ENCODE measurements around the gene FALEC.
"Not testable (repeated sequence)": the region's sequence is repeated elsewhere in the genome, so short reads cannot be mapped to it uniquely, and the experiment has no call there.

The FALEC gene

DNA sequence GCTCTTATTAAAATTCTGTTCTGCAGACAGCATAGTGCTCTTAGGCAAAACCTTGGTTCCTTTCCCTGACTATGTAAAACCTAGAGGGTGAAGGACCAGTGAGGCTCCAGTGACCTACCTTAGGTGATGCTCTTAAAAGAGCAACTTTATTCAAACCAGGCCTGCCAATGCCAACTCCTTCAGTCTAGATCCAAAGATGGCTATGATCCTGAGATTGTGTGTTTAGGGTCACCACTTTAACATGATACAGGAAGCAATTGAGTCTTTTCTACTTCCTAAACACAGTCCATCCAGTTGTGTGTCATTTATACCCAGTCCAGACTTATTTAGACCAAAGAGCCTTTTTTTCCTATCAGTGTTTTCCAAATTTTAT is 53.0 kb downstream of the FALEC start:
- TF ChIP-seq CTCF (IDR thresholded peaks at IDR 0.05; ENCODE audit: extremely low read depth, insufficient read depth, missing control alignments) = no peak
- in situ Hi-C loops (cut with MboI; ENCODE audit: low pct_unique_long_range_greater_than_20kb, low sequenced_read_pairs, unreplicated experiment) = loop anchor here (10.0 kb wide), 1 partner anchor 46 kb away; no protein-coding TSS in a partner anchor
- no peak for DNase-seq (ENCODE audit: low spot score)

DNA sequence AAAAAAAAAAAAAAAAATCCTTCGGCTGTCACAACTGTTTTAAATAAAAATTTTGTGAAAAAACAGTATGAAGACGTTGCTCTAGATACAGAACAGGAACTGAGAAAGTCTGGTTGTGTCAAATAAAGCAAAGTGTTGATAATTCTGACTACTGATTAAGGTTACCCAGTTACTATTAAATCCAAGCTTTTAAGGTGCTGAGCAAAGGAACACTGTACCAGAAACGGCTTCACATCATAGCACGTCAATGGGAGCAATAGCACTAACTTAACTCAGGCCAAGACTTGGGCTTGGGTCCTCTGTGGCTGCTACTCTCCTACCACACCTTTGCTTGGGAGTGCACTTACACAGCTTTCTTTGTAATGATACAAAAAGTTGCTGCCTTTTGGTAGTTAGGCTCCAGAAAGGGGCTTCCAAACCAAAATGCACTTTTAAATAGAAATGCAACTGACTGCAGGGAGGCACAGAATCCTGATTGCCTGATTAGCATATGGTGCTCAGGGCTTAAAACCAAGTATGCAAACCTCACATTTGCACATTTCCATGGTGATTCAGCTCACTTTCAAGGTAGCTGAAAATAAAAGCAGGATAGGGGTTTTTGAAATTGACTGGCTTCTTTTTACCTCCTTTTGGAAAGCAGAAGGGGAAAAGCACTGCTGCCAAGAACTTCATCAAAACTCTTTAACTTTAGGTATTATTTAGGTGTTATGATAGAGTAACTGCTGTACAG is 57.5 kb downstream of the FALEC start:
- DNase-seq (ENCODE audit: low spot score) = no peak
- no peak for TF ChIP-seq CTCF (IDR thresholded peaks at IDR 0.05; ENCODE audit: extremely low read depth, insufficient read depth, missing control alignments)
- in situ Hi-C loops (cut with MboI; ENCODE audit: low pct_unique_long_range_greater_than_20kb, low sequenced_read_pairs, unreplicated experiment) = no loop called here

GRCh38 chr1:150573648-150574071 is 58.1 kb downstream of the FALEC start:
- in situ Hi-C loops (cut with MboI; ENCODE audit: low pct_unique_long_range_greater_than_20kb, low sequenced_read_pairs, unreplicated experiment) = not testable (repeated sequence)

GRCh38 chr1:150574260-150575071 is 58.9 kb downstream of the FALEC start:
- DNase-seq (ENCODE audit: low spot score) = no peak
- no peak for TF ChIP-seq CTCF (IDR thresholded peaks at IDR 0.05; ENCODE audit: extremely low read depth, insufficient read depth, missing control alignments)
- in situ Hi-C loops (cut with MboI; ENCODE audit: low pct_unique_long_range_greater_than_20kb, low sequenced_read_pairs, unreplicated experiment) = no loop called here

More at GRCh38 chr1:150573648-150574071, 58.1 kb downstream of the FALEC start:
- not testable (repeated sequence) for DNase-seq (ENCODE audit: low spot score)

DNA sequence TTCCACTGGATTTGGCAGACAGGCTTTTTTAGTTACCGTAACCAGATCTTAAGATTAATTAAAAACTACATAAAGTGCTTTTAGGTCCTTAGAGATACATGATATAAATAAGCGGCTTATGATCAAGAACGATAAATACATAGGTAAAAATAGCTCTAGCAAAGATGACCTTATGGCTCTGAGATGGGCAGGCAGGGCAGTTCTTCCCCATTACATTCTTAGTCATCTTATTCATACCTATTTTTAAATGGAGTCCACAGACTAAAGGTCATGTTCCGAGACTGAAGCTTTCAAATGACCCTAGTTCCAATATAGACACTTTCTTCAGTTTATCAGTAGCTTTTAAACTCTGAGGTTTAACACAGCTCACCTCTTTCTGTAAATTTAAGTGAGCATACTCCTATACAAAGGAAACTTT is 59.5 kb downstream of the FALEC start:
- in situ Hi-C loops (cut with MboI; ENCODE audit: low pct_unique_long_range_greater_than_20kb, low sequenced_read_pairs, unreplicated experiment) = no loop called here
- no peak for DNase-seq (ENCODE audit: low spot score)
- TF ChIP-seq CTCF (IDR thresholded peaks at IDR 0.05; ENCODE audit: extremely low read depth, insufficient read depth, missing control alignments) = no peak

GRCh38 chr1:150575518-150576366 is 60.2 kb downstream of the FALEC start:
- in situ Hi-C loops (cut with MboI; ENCODE audit: low pct_unique_long_range_greater_than_20kb, low sequenced_read_pairs, unreplicated experiment) = no loop called here
- no peak for TF ChIP-seq CTCF (IDR thresholded peaks at IDR 0.05; ENCODE audit: extremely low read depth, insufficient read depth, missing control alignments)
- DNase-seq (ENCODE audit: low spot score) = no peak

All from GM13977 (cell line).